ENCODE results near the gene GJA10. TPM values are rescaled to one million over a fixed set of nuclear protein-coding genes. Genes with fewer than 3 reads are reported as not detected.

Gene GJA10
- not detected in 2 replicates for total RNA-seq

GRCh38 chr6:89894169-89894568 is at the start of gene GJA10:
Gene GJA10, plus strand, starts transcription at chr6:89894469. Its CDS starts 0 bp downstream, at chr6:89894469.

Small RNA genes within 50 kb of the gene (small RNA-seq; reads per million reads assigned to genes)
- not detected for gene RF00019

Other genes with a start within 250 kb of the GJA10 start
- gene MDN1, start 74.7 kb upstream of the GJA10 start, total RNA-seq: 36.4 and 51.4 TPM in 2 replicates
- gene CASP8AP2, start 64.6 kb upstream of the GJA10 start, total RNA-seq: 11.0 and 17.4 TPM in 2 replicates

Measured in subcutaneous preadipocyte (primary cell).